Keratinocyte (primary cell): ENCODE measurements around the gene BNIP3.

Experiments used
- EZH2 ChIP-seq: IDR thresholded peaks from one replicate; pipeline ENCODE4 v1.6.1; 2012; ENCODE audit warnings: inconsistent platforms, mild to moderate bottlenecking, low read length, moderate library complexity
- TF ChIP-seq, protein P1 (sequence below), 3 experiments: IDR thresholded peaks in 1 of 3; conservative IDR thresholded peaks in 1 of 3; optimal IDR thresholded peaks in 1 of 3; 2 replicates in 2 of 3; 3 replicates in 1 of 3; pipeline versions ENCODE3 to v1.5.1; 2011; ENCODE audit warnings: low read length in 3 of 3, mild to moderate bottlenecking in 3 of 3, moderate library complexity in 2 of 3, control low read depth in 1 of 3, inconsistent platforms in 1 of 3; ENCODE audit not compliant: insufficient read depth in 2 of 3; ENCODE audit errors: extremely low read depth in 1 of 3

- TF ChIP-seq, protein P1, sequence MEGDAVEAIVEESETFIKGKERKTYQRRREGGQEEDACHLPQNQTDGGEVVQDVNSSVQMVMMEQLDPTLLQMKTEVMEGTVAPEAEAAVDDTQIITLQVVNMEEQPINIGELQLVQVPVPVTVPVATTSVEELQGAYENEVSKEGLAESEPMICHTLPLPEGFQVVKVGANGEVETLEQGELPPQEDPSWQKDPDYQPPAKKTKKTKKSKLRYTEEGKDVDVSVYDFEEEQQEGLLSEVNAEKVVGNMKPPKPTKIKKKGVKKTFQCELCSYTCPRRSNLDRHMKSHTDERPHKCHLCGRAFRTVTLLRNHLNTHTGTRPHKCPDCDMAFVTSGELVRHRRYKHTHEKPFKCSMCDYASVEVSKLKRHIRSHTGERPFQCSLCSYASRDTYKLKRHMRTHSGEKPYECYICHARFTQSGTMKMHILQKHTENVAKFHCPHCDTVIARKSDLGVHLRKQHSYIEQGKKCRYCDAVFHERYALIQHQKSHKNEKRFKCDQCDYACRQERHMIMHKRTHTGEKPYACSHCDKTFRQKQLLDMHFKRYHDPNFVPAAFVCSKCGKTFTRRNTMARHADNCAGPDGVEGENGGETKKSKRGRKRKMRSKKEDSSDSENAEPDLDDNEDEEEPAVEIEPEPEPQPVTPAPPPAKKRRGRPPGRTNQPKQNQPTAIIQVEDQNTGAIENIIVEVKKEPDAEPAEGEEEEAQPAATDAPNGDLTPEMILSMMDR (optimal IDR thresholded peaks at IDR 0.05 in 1 of 3, IDR thresholded peaks at IDR 0.05 in 1 of 3, conservative IDR thresholded peaks at IDR 0.05 in 1 of 3; ENCODE audit: extremely low read depth in 1 of 3, insufficient read depth in 2 of 3, low read length in 3 of 3): no peak
- no peak for TF ChIP-seq EZH2
These were observed 15.8 kb upstream of the BNIP3 start for GRCh38 chr10:131997366-131998049.
